Erythroblast (primary cell): ENCODE measurements around the gene CXCL13.

Source experiments
- GATA1 ChIP-seq: IDR thresholded peaks from 2 replicates; pipeline ENCODE4 v1.6.1; 2011; ENCODE audit warnings: low read depth, mild to moderate bottlenecking, control low read depth, low read length, moderate library complexity
- POLR2A ChIP-seq: IDR thresholded peaks from 2 replicates; pipeline ENCODE4 v1.6.1; 2011; ENCODE audit warnings: mild to moderate bottlenecking, low read length

DNA sequence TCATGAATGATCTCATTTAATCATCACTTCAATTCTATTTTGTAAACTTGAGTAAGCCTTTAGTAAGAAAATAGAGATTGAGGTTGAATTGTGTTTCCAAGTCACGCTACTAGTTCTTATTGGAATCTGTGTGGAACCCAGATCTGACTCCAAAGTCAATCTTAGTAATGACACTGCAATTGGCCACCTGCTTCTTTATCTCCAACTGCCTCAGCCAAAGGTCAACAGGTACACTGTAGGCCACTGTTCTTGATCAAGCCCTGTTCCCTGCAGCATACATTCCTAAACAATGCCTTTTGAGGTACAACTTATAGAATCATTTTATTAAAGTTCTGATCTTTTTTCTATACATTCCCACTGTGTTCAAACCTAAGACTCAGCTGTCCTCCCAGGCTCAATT, 45.5 kb upstream of the CXCL13 start:
- TF ChIP-seq POLR2A (no peak), GATA1 (no peak)
